OCI-LY3 (cell line): ENCODE results near the gene LETM1.

Experiments
- EZH2phosphoT487 ChIP-seq: fragments of 200-600 bp; shearing (Covaris generic); IDR thresholded peaks from 2 replicates; pipeline ENCODE4 v1.6.1; 2018; ENCODE audit warnings: antibody characterized with exemption, mixed run types, low read depth
- TF ChIP-seq, protein P1 (sequence below): fragments of 200-600, 300-600 bp; sonication (generic); IDR thresholded peaks from 2 replicates; pipeline ENCODE4 v1.5.1; 2014; ENCODE audit warnings: antibody characterized with exemption, low read length, low read depth

DNA sequence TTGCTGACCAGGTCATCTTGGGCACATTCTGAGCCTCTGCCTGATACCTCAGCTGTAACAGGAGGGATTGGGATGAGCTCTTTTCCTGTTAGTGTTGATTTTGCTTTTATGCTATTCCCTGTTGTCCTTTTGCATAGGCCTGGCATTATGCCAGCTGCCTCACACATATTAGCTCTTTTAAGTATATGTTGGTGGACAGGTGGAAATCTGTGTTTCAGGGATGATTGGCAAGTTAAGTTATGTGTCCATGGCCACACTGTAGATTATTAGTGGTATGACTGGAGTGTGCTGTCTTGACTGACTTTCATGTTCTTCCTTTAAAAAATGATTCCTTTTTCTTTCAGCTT, 44.1 kb upstream of the LETM1 start:
- TF ChIP-seq, protein P1, sequence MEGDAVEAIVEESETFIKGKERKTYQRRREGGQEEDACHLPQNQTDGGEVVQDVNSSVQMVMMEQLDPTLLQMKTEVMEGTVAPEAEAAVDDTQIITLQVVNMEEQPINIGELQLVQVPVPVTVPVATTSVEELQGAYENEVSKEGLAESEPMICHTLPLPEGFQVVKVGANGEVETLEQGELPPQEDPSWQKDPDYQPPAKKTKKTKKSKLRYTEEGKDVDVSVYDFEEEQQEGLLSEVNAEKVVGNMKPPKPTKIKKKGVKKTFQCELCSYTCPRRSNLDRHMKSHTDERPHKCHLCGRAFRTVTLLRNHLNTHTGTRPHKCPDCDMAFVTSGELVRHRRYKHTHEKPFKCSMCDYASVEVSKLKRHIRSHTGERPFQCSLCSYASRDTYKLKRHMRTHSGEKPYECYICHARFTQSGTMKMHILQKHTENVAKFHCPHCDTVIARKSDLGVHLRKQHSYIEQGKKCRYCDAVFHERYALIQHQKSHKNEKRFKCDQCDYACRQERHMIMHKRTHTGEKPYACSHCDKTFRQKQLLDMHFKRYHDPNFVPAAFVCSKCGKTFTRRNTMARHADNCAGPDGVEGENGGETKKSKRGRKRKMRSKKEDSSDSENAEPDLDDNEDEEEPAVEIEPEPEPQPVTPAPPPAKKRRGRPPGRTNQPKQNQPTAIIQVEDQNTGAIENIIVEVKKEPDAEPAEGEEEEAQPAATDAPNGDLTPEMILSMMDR: no peak
- TF ChIP-seq EZH2phosphoT487: no peak
